HepG2 (cell line): Measurements from ENCODE around the gene ASCL3. TPM values are rescaled to one million over a fixed set of nuclear protein-coding genes. Genes with fewer than 3 reads are reported as not detected.

Experiments
- DNMT1 ChIP-seq: sonication (generic); formaldehyde crosslinking; IDR thresholded peaks from 2 replicates; pipeline ENCODE4 v1.5.1; 2020; ENCODE audit warnings: mild to moderate bottlenecking, missing genetic modification reagents
- DNMT3B ChIP-seq: conservative IDR thresholded peaks from 2 replicates; pipeline ENCODE4 v1.6.1; 2016; ENCODE audit warnings: missing biosample characterization, control low read depth
- DR1 ChIP-seq: sonication (generic); formaldehyde crosslinking; IDR thresholded peaks from 2 replicates; pipeline ENCODE4 v1.8.0; 2021; ENCODE audit warnings: mild to moderate bottlenecking, missing genetic modification reagents, inconsistent platforms
- ELF3 ChIP-seq: IDR thresholded peaks from 2 replicates; pipeline ENCODE4 v1.6.1; 2016; ENCODE audit warnings: missing genetic modification reagents, missing compliant biosample characterization
- FOXK2 ChIP-seq: fragments of 450-650 bp; IDR thresholded peaks from 2 replicates; pipeline ENCODE4 v1.6.1; 2016
- HMGXB4 ChIP-seq, 2 experiments: sonication (generic) in 1 of 2; formaldehyde crosslinking in 1 of 2; IDR thresholded peaks; 2 replicates each; pipeline versions ENCODE4 v1.4.0 to v1.6.1; 2018 to 2020; ENCODE audit warnings: missing genetic modification reagents in 2 of 2, borderline replicate concordance in 1 of 2, low read depth in 1 of 2, mild to moderate bottlenecking in 1 of 2, missing biosample characterization in 1 of 2
- PHF21A ChIP-seq: sonication (generic); formaldehyde crosslinking; IDR thresholded peaks from 2 replicates; pipeline ENCODE4 v1.5.0; 2020; ENCODE audit warnings: mild to moderate bottlenecking, missing genetic modification reagents
- PTBP1 ChIP-seq: fragments of 200-400 bp; formaldehyde crosslinking; IDR thresholded peaks from 2 replicates; pipeline ENCODE4 v1.6.1; 2018; ENCODE audit warnings: low read length, low read depth; ENCODE audit not compliant: poor library complexity, severe bottlenecking
- SP5 ChIP-seq: IDR thresholded peaks from 2 replicates; pipeline ENCODE4 v1.6.1; 2016; ENCODE audit warnings: low read depth, borderline replicate concordance
- SRY ChIP-seq: sonication (generic); formaldehyde crosslinking; IDR thresholded peaks from 2 replicates; pipeline ENCODE4 v1.8.0; 2022; ENCODE audit warnings: mild to moderate bottlenecking, missing genetic modification reagents
- TBX2 ChIP-seq: sonication (generic); formaldehyde crosslinking; IDR thresholded peaks from 2 replicates; pipeline ENCODE4 v1.5.0; 2020; ENCODE audit warnings: missing genetic modification reagents, mild to moderate bottlenecking, borderline replicate concordance
- THAP11 ChIP-seq: IDR thresholded peaks from 2 replicates; pipeline ENCODE4 v1.6.1; 2016; ENCODE audit warnings: missing biosample characterization, missing genetic modification reagents
- TMF1 ChIP-seq: sonication (generic); formaldehyde crosslinking; IDR thresholded peaks from 2 replicates; pipeline ENCODE4 v1.8.1; 2022; ENCODE audit warnings: low read depth, missing genetic modification reagents
- ZNF232 ChIP-seq: sonication (generic); formaldehyde crosslinking; IDR thresholded peaks from 2 replicates; pipeline ENCODE4 v1.4.0; 2020; ENCODE audit warnings: missing genetic modification reagents, borderline replicate concordance
- ZNF329 ChIP-seq: sonication (generic); formaldehyde crosslinking; IDR thresholded peaks from 2 replicates; pipeline ENCODE4 v1.9.0; 2021; ENCODE audit warnings: low read depth, mild to moderate bottlenecking, missing genetic modification reagents
- ZNF333 ChIP-seq: sonication (generic); formaldehyde crosslinking; IDR thresholded peaks from 2 replicates; pipeline ENCODE4 v1.4.0; 2020; ENCODE audit warnings: mild to moderate bottlenecking, missing genetic modification reagents, borderline replicate concordance
- ZNF383 ChIP-seq: sonication (generic); formaldehyde crosslinking; IDR thresholded peaks from 2 replicates; pipeline ENCODE4 v1.4.0; 2020; ENCODE audit warnings: missing genetic modification reagents, mild to moderate bottlenecking, borderline replicate concordance
- ZNF605 ChIP-seq: sonication (generic); formaldehyde crosslinking; IDR thresholded peaks from 2 replicates; pipeline ENCODE4 v1.8.0; 2022; ENCODE audit warnings: mild to moderate bottlenecking, missing genetic modification reagents
- polyA plus RNA-seq, 8 experiments: library from polyadenylated mRNA; depleted of rRNA in 3 of 8; stranded (reverse) in 7 of 8; unstranded in 1 of 8; fragments of >200 nt; fragmentation: Illumina TruSeq in 4 of 8; extraction: Trizol in 4 of 8; gene quantifications; 2 replicates each; pipeline versions ENCODE4 v1.2.1 to v1.2.3, GENCODE V29; 2011 to 2016; ENCODE audit warnings: low read depth in 4 of 8, missing spikeins in 1 of 8, mixed read lengths in 1 of 8; ENCODE audit not compliant: insufficient read depth in 1 of 8
- total RNA-seq, 5 experiments: library from RNA; depleted of rRNA; stranded (reverse); fragments of >200 nt; fragmentation: Illumina TruSeq; extraction: Trizol; gene quantifications; 2 replicates each; pipeline ENCODE4 v1.2.3, GENCODE V29; 2016; ENCODE audit warnings: low read depth in 1 of 5
- TF ChIP-seq, protein P1 (sequence below): sonication (generic); formaldehyde crosslinking; IDR thresholded peaks from 2 replicates; pipeline ENCODE4 v1.5.1; 2020; ENCODE audit warnings: missing genetic modification reagents, mild to moderate bottlenecking, borderline replicate concordance
- TF ChIP-seq, protein P2 (sequence below): sonication (generic); formaldehyde crosslinking; IDR thresholded peaks from 2 replicates; pipeline ENCODE4 v1.9.0; 2021; ENCODE audit warnings: missing genetic modification reagents, mild to moderate bottlenecking, borderline replicate concordance
- TF ChIP-seq, protein P3 (sequence below): sonication (generic); formaldehyde crosslinking; IDR thresholded peaks from 2 replicates; pipeline ENCODE4 v1.5.0; 2020; ENCODE audit warnings: mild to moderate bottlenecking, missing genetic modification reagents, borderline replicate concordance

Gene ASCL3
- total and polyA plus RNA-seq, 2 of the 13 experiments (the other 11 are each of a cell fraction or from before 2014, with no cell fraction given): not detected

- TF ChIP-seq, protein P1, sequence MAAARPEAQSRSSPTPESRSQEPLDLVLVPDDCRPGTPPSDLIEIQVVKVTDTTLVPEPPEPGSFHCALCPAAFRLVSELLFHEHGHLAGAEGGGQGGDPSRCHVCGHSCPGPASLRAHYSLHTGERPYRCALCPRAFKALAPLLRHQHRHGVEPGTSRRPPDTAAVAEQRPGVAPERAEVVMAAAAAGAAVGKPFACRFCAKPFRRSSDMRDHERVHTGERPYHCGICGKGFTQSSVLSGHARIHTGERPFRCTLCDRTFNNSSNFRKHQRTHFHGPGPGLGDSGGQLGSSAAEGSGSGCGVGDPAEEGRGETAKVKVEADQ (CRISPR knock-in tag): peak; percentile 64; the same call in 1 of the 2 replicates
- TF ChIP-seq SP5 (CRISPR knock-in tag): peak; percentile 32; the same call in 1 of the 2 replicates
- TF ChIP-seq ZNF605: peak; percentile 74; the same call in 1 of the 2 replicates
- peak; percentile 52; the same call in 1 of the 2 replicates for TF ChIP-seq DR1 (CRISPR knock-in tag)
- TF ChIP-seq SRY: peak; percentile 74; the same call in 1 of the 2 replicates
- 0 out of 2 replicates have a peak, but pooled peaks have one; percentile 36 for TF ChIP-seq ZNF333 (CRISPR knock-in tag)
- TF ChIP-seq ZNF232 (CRISPR knock-in tag): no peak
- no peak for TF ChIP-seq ZNF383 (CRISPR knock-in tag)
- TF ChIP-seq TBX2: peak; percentile 42; the same call in 1 of the 2 replicates
- peak; percentile 55 for TF ChIP-seq TMF1 (CRISPR knock-in tag)
- TF ChIP-seq, protein P2, sequence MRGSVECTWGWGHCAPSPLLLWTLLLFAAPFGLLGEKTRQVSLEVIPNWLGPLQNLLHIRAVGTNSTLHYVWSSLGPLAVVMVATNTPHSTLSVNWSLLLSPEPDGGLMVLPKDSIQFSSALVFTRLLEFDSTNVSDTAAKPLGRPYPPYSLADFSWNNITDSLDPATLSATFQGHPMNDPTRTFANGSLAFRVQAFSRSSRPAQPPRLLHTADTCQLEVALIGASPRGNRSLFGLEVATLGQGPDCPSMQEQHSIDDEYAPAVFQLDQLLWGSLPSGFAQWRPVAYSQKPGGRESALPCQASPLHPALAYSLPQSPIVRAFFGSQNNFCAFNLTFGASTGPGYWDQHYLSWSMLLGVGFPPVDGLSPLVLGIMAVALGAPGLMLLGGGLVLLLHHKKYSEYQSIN (CRISPR knock-in tag): no peak
- TF ChIP-seq DNMT1 (CRISPR knock-in tag): no peak
- TF ChIP-seq, protein P3, sequence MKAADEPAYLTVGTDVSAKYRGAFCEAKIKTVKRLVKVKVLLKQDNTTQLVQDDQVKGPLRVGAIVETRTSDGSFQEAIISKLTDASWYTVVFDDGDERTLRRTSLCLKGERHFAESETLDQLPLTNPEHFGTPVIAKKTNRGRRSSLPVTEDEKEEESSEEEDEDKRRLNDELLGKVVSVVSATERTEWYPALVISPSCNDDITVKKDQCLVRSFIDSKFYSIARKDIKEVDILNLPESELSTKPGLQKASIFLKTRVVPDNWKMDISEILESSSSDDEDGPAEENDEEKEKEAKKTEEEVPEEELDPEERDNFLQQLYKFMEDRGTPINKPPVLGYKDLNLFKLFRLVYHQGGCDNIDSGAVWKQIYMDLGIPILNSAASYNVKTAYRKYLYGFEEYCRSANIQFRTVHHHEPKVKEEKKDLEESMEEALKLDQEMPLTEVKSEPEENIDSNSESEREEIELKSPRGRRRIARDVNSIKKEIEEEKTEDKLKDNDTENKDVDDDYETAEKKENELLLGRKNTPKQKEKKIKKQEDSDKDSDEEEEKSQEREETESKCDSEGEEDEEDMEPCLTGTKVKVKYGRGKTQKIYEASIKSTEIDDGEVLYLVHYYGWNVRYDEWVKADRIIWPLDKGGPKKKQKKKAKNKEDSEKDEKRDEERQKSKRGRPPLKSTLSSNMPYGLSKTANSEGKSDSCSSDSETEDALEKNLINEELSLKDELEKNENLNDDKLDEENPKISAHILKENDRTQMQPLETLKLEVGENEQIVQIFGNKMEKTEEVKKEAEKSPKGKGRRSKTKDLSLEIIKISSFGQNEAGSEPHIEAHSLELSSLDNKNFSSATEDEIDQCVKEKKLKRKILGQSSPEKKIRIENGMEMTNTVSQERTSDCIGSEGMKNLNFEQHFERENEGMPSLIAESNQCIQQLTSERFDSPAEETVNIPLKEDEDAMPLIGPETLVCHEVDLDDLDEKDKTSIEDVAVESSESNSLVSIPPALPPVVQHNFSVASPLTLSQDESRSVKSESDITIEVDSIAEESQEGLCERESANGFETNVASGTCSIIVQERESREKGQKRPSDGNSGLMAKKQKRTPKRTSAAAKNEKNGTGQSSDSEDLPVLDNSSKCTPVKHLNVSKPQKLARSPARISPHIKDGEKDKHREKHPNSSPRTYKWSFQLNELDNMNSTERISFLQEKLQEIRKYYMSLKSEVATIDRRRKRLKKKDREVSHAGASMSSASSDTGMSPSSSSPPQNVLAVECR (CRISPR knock-in tag): peak; percentile 82
- TF ChIP-seq PTBP1: peak; percentile 35
- TF ChIP-seq ZNF329 (CRISPR knock-in tag): 0 out of 2 replicates have a peak, but pooled peaks have one; percentile 29
- no peak for TF ChIP-seq FOXK2
- TF ChIP-seq DNMT3B (CRISPR knock-in tag): 0 out of 2 replicates have a peak, but pooled peaks have one; percentile 28
- peak; percentile 70 for TF ChIP-seq PHF21A (CRISPR knock-in tag)
- peak; percentile 60 to 80; a peak in 2 of 4 replicates for TF ChIP-seq HMGXB4 (CRISPR knock-in tag; IDR thresholded peaks at IDR 0.05; ENCODE audit: borderline replicate concordance in 1 of 2, low read depth in 1 of 2)
- 0 out of 2 replicates have a peak, but pooled peaks have one; percentile 32 for TF ChIP-seq THAP11 (CRISPR knock-in tag)
- TF ChIP-seq ELF3 (CRISPR knock-in tag): peak; percentile 37; the same call in 1 of the 2 replicates
Measured at GRCh38 chr11:8911029-8911823, 31.6 kb downstream of the ASCL3 start, which contains the start of gene AKIP1 (continued).
